Transverse colon (tissue), 4 donors: ENCODE measurements around the gene ZNF683. TPM values are rescaled to one million over a fixed set of nuclear protein-coding genes. Genes with fewer than 3 reads are reported as not detected.
A peak's percentile ranks its signal among the peaks of the same experiment; 100 is the strongest.

Experiments used
- DNase-seq: peaks from one replicate; pipeline ENCODE4 v3.0.0-alpha.2; 2019
- H3K27ac ChIP-seq, 4 donors: fragments of 200-600 bp; sonication (generic); 2 replicates each; pipeline ENCODE4 v1.5.1; 2016 to 2018; ENCODE audit warnings: inconsistent platforms in 4 of 4
- H3K27me3 ChIP-seq: fragments of 200-600 bp; sonication (generic); 2 replicates; pipeline ENCODE4 v1.5.1; 2017; ENCODE audit warnings: inconsistent platforms
- H3K36me3 ChIP-seq, 4 donors: fragments of 200-600 bp; sonication (generic); 2 replicates each; pipeline ENCODE4 v1.5.1; 2017 to 2019; ENCODE audit warnings: inconsistent platforms in 4 of 4
- H3K4me1 ChIP-seq, 4 donors: fragments of 200-600 bp; sonication (generic); 2 replicates each; pipeline ENCODE4 v1.5.1; 2017 to 2020; ENCODE audit warnings: inconsistent platforms in 4 of 4
- H3K4me3 ChIP-seq, 4 donors: fragments of 200-600 bp; sonication (generic); 1 replicate in 1 of 4; 2 replicates in 3 of 4; pipeline versions ENCODE4 v1.5.1 to v1.6.1; 2017 to 2019; ENCODE audit warnings: inconsistent platforms in 4 of 4
- H3K9me3 ChIP-seq, 2 donors: fragments of 200-600 bp; sonication (generic); 2 replicates each; pipeline ENCODE4 v1.5.1; 2017 to 2019; ENCODE audit warnings: inconsistent platforms in 2 of 2
- CTCF ChIP-seq, 5 experiments: fragments of 200-600 bp in 3 of 5; fragments of 450-650 bp in 2 of 5; sonication (generic) in 3 of 5; IDR thresholded peaks; 1 replicate in 2 of 5; 2 replicates in 3 of 5; pipeline ENCODE4 v1.5.1; 2016 to 2017; ENCODE audit warnings: antibody characterized with exemption in 5 of 5, inconsistent platforms in 3 of 5, mild to moderate bottlenecking in 2 of 5, moderate library complexity in 1 of 5
- EP300 ChIP-seq: sonication (generic); formaldehyde crosslinking; IDR thresholded peaks from one replicate; pipeline ENCODE4 v1.6.1; 2017; ENCODE audit warnings: antibody characterized with exemption, low read depth
- POLR2A ChIP-seq: fragments of 450-650 bp; IDR thresholded peaks from one replicate; pipeline ENCODE4 v1.6.1; 2016; ENCODE audit warnings: antibody characterized with exemption, mild to moderate bottlenecking, moderate library complexity
- POLR2AphosphoS5 ChIP-seq, 3 donors: sonication (generic); formaldehyde crosslinking; IDR thresholded peaks; one replicate each; pipeline ENCODE4 v1.6.1; 2016; ENCODE audit warnings: antibody characterized with exemption in 3 of 3
- WGBS, 2 donors: methylation state at CpG; one replicate each; pipeline ENCODE4 v1.1.5; 2018; ENCODE audit warnings: low coverage in 1 of 2; 5-methylcytosine and 5-hydroxymethylcytosine counted together
- in situ Hi-C, 4 donors: fragments of 200-750 bp; cut with MboI; loops; one replicate each; pipeline versions ENCODE4 v1.15.0 to v1.15.1; 2017; ENCODE audit warnings: low sequenced_read_pairs in 3 of 4, low pct_ligation_motif_present in 1 of 4, low pct_unique_long_range_greater_than_20kb in 1 of 4
- intact Hi-C: fragments of 100-400 bp; cut with DNase I; formaldehyde crosslinking; loops from one replicate; pipeline ENCODE4 v1.15.1; 2023; ENCODE audit warnings: low total_unique reads
- total RNA-seq, 4 donors: library from RNA; depleted of rRNA; stranded (reverse); fragments of >200 nt; gene quantifications; one replicate each; pipeline ENCODE4 v1.1.0, GENCODE V29; 2016

ZNF683 gene
- total RNA-seq, 4 donors from 2014 or later: not detected

- DNase-seq: peak; percentile 69
- Histone ChIP-seq H3K4me1 (no peaks in the 10 kb centered on the region), H3K4me3 (no peak overlapping the region), H3K27me3 (peaks cover 59% of the 10 kb centered on the region), H3K36me3 (no peaks in the 10 kb centered on the region), H3K9me3 (no peaks in the 10 kb centered on the region), H3K27ac (no peak overlapping the region)
- intact Hi-C loops (no loop called here), in situ Hi-C loops (no loop called here)
- WGBS, 2 donors: 6% methylated on average over 12 of the region's 12 CpGs; no CpG with 5 or more reads in 1 of the 2 donors
- TF ChIP-seq POLR2AphosphoS5 (IDR thresholded peaks at IDR 0.05) (no peak), CTCF (IDR thresholded peaks at IDR 0.05) (no peak), POLR2A (no peak), EP300 (no peak)
Measured at GRCh38 chr1:26408604-26409003, 36.1 kb upstream of the ZNF683 start.

GRCh38 chr1:26405281-26405915 lies 32.8 kb upstream of the ZNF683 start:
- in situ Hi-C loops: no loop called here
- Histone ChIP-seq H3K27me3 (peaks cover 35% of the 10 kb centered on the region), H3K36me3 (no peaks in the 10 kb centered on the region), H3K9me3 (no peaks in the 10 kb centered on the region), H3K27ac (no peak overlapping the region), H3K4me1 (no peaks in the 10 kb centered on the region), H3K4me3 (no peak overlapping the region)
- TF ChIP-seq POLR2AphosphoS5 (IDR thresholded peaks at IDR 0.05): no peak
- TF ChIP-seq CTCF (IDR thresholded peaks at IDR 0.05): no peak
- no peak for TF ChIP-seq EP300
- TF ChIP-seq POLR2A: no peak
- DNase-seq: no peak
- intact Hi-C loops: no loop called here
- WGBS, 2 donors: 88 to 89% methylated on average over 6 to 7 of the region's 7 CpGs

GRCh38 chr1:26404641-26405040 lies 32.1 kb upstream of the ZNF683 start:
- Histone ChIP-seq H3K9me3 (no peaks in the 10 kb centered on the region), H3K27ac (no peak overlapping the region), H3K27me3 (peaks cover 28% of the 10 kb centered on the region), H3K4me1 (no peaks in the 10 kb centered on the region), H3K4me3 (no peak overlapping the region), H3K36me3 (no peaks in the 10 kb centered on the region)
- intact Hi-C loops: no loop called here
- 80 to 93% methylated on average over 1 to 2 of the region's 2 CpGs for WGBS, 2 donors
- in situ Hi-C loops: no loop called here
- TF ChIP-seq CTCF (IDR thresholded peaks at IDR 0.05) (no peak), POLR2A (no peak), POLR2AphosphoS5 (IDR thresholded peaks at IDR 0.05) (no peak), EP300 (no peak)
- DNase-seq: no peak

- DNase-seq: no peak
- H3K36me3 ChIP-seq: no peaks in the 10 kb centered on the region
- no peak overlapping the region for H3K4me3 ChIP-seq
- in situ Hi-C loops (no loop called here), intact Hi-C loops (no loop called here)
- no peaks in the 10 kb centered on the region for H3K4me1 ChIP-seq
- peaks cover 18% of the 10 kb centered on the region for H3K27me3 ChIP-seq
- H3K9me3 ChIP-seq: no peaks in the 10 kb centered on the region
- no peak overlapping the region for H3K27ac ChIP-seq
- TF ChIP-seq POLR2A: no peak
- no peak for TF ChIP-seq POLR2AphosphoS5 (IDR thresholded peaks at IDR 0.05)
- TF ChIP-seq EP300: no peak
- no peak for TF ChIP-seq CTCF (IDR thresholded peaks at IDR 0.05)
- 20 to 26% methylated on average over 1 to 4 of the region's 4 CpGs for WGBS, 2 donors
Measured at GRCh38 chr1:26403656-26404055, 31.1 kb upstream of the ZNF683 start.
